K562 (cell line): ENCODE measurements around the gene CDCP2.

ENCODE experiments used
- GABPA ChIP-seq: fragments of 200-800 bp; sonication (Bioruptor generic); conservative IDR thresholded peaks from 2 replicates; pipeline ENCODE4 v1.6.1; 2016; ENCODE audit warnings: low read depth, missing genetic modification characterization, missing compliant biosample characterization
- GTF2E2 ChIP-seq: fragments of 200-800 bp; sonication (Bioruptor generic); IDR thresholded peaks from 2 replicates; pipeline ENCODE4 v1.6.1; 2016; ENCODE audit warnings: missing genetic modification characterization, missing compliant biosample characterization
- NFRKB ChIP-seq: fragments of 450-650 bp; IDR thresholded peaks from 2 replicates; pipeline ENCODE4 v1.6.1; 2016; ENCODE audit warnings: low read depth

- no peak for TF ChIP-seq GTF2E2 (tag)
- TF ChIP-seq GABPA = no peak
- TF ChIP-seq NFRKB = no peak
These were observed 25.1 kb downstream of the CDCP2 start for GRCh38 chr1:54127594-54128300.
